GM18505 (cell line): ENCODE measurements around the gene RASEF.
"Not testable (repeated sequence)": the region's sequence is repeated elsewhere in the genome, so short reads cannot be mapped to it uniquely, and the experiment has no call there.

Experiments
- ATAC-seq: cut with Tn5 transposase; IDR thresholded peaks from one replicate; pipeline ENCODE4 v1.9.1; 2021; ENCODE audit not compliant: unreplicated experiment
- POLR2A ChIP-seq: IDR thresholded peaks from 4 replicates; pipeline ENCODE4 v1.6.1; 2011; ENCODE audit warnings: borderline replicate concordance; ENCODE audit not compliant: insufficient read depth, insufficient read length; ENCODE audit errors: extremely low read depth

The RASEF gene

GRCh38 chr9:83062651-83063527 is at the start of gene RASEF:
Gene RASEF, minus strand, starts transcription at chr9:83063142. Its CDS starts 275 bp downstream, at chr9:83062867.
- ATAC-seq = no peak
- TF ChIP-seq POLR2A = no peak

- ATAC-seq = no peak
- no peak for TF ChIP-seq POLR2A
Measured at GRCh38 chr9:83111169-83111568, 48.2 kb upstream of the RASEF start.

DNA sequence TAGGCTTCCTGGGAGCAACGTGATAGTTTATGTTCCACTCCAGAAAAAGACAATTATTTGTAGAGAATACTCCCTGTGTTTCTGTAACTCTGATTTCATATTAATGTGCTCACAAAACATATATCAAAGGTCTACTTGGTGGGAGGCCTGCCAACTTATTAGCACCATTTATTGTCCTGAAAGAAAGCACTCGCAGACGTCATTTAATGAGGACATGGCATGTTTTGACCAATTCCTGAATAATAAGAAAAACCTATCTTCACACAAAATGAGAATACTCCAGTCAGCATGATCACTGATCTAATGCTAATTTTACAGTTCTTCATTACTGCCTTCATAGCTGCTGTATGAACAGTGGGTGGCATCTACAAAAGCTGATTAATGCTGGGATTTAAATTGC is 46.4 kb upstream of the RASEF start:
- no peak for ATAC-seq
- no peak for TF ChIP-seq POLR2A

- no peak for TF ChIP-seq POLR2A
- ATAC-seq = no peak
Measured at GRCh38 chr9:83108208-83108607, 45.3 kb upstream of the RASEF start.

GRCh38 chr9:83106772-83107171 is 43.8 kb upstream of the RASEF start:
- no peak for ATAC-seq
- TF ChIP-seq POLR2A = no peak

DNA sequence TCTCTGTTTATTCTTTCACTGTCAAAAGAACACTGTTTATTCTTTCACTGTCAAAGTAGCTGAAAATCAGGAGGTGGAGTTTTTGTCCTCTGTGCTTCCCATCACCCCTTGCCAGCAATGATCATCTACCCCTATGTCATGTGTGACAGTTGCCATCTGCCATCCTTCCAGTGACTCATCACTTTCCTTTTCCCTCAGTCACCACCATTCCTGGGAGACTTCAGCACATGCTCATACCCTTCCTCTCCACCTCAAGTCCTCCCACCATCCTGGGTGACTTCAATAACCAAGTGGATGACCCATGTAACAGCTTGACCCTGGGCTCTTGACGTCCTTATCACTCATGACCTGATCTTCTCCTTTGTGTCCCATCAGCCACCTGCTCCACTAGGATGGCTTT is 43.3 kb upstream of the RASEF start:
- no peak for ATAC-seq
- no peak for TF ChIP-seq POLR2A

DNA sequence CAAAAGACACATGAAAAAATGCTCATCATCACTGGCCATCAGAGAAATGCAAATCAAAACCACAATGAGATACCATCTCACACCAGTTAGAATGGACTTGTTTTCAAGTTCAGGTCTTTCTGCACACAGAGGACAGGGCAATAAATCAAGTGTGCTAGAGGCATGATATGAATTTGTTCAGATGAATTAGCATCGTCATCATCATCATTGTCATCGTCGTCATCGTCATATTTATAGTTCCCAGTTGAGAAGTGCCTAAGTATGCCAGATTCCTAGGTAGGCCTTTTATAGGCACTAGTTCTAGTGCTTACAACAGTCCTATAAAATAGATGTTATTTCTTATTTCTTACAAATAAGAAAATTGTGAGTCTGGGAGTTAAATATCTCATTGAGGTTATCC is 34.7 kb upstream of the RASEF start:
- TF ChIP-seq POLR2A = no peak
- ATAC-seq = no peak

GRCh38 chr9:83093311-83093710 is 30.4 kb upstream of the RASEF start:
- ATAC-seq = not testable (repeated sequence)

DNA sequence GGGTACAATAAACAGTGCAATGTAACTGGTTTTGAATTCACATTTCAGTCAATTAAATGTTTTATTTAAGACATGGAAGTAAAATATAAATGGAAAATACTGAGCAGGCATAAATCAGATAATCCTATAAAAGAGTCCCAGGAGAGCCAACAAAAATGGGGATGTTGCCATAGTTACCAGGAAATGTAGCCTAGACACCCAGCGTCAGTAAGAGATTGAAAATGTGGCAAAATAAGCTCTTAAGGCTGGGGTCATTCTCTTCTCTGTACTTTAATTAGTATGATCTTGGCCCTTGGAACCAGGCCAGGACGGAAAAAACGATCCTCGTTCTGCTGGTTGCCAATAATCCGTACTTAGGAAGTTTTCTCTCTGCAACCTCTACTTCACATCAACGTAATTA is 18.9 kb upstream of the RASEF start:
- TF ChIP-seq POLR2A = no peak
- no peak for ATAC-seq

DNA sequence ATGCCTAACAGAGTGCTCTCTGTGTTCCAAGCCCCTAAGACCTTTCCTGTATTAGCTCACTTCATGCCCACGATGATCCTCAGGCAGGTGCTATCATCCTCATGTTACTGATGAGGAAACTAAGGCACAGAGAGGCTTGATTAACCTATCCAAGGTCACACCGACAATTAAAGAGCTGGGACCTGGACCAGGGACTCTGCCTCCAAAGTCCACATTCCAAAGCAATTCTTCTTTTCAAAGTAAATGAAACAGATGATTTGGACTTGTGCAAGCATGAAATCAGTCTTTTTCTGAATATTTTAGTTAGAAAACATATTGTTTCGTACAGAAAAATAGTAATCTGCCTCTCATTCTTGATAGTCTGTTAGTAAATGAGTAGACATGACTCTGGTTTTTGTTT is 18.1 kb upstream of the RASEF start:
- no peak for TF ChIP-seq POLR2A
- no peak for ATAC-seq

GRCh38 chr9:83075932-83076331 is 13.0 kb upstream of the RASEF start:
- ATAC-seq = not testable (repeated sequence)

DNA sequence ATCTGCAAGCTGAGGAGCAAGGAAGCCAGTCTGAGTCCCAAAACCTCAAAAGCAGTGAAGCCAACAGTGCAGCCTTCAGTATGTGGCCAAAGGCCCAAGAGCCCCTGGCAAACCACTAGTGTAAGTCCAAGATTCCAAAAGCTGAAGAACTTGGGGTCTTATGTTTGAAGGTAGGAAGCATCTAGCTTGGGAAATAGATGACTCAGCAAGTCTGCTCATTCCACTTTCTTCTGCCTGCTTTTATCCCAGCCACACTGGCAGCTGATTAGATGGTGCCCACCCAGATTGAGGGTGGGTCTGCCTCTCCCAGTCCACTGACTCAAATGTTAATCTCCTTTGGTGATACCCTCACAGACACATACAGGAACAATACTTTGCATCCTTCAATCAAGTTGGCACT is 9.6 kb upstream of the RASEF start:
- not testable (repeated sequence) for ATAC-seq

GRCh38 chr9:83071626-83072025 is 8.7 kb upstream of the RASEF start:
- no peak for ATAC-seq
- no peak for TF ChIP-seq POLR2A

DNA sequence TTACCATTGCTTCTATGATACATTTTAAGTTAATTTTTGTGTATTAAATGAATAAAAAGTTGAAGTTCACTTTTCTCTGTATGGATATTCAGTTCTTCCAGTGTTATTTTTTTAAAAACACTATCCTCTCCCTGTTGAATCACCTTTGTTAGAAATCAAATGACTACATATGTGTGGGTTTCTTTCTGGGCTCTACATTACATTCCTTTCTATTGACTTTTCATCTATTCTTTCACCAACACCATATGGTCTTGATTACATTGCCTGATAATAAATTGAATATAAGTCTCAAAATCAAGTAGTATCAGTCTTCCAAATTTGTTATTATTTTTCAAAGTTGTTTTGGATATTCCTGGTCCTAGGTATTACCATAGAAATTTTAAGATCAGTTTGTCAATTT is 7.3 kb upstream of the RASEF start:
- no peak for ATAC-seq
- no peak for TF ChIP-seq POLR2A

- TF ChIP-seq POLR2A = no peak
- ATAC-seq = no peak
Measured at GRCh38 chr9:83069651-83070050, 6.7 kb upstream of the RASEF start.

DNA sequence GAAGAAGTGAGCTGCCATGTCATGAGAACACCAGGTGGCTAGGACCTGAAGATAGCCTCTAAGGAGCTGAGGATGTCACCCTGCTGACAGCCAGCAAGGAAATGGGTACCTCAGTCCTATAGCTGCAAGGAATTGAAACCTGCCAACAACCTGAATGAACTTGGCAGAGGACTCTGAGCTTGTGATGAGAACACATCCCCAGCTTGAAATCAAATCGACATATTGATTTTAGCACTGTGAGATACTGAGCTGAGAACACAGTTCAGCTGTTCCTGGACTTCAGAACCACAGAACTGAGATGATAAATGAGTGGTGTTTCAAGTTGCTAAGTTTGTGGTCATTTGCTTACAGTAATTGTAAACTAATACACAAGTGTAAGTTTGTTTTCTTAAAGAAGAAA is 5.5 kb upstream of the RASEF start:
- no peak for TF ChIP-seq POLR2A
- ATAC-seq = no peak

- TF ChIP-seq POLR2A = no peak
- ATAC-seq = no peak
Measured at GRCh38 chr9:83067579-83067978, 4.6 kb upstream of the RASEF start.
